GM23248 (cell line): ENCODE measurements around the gene SP2.

ENCODE experiments used
- EZH2 ChIP-seq: fragments of 200-600 bp; sonication (generic); IDR thresholded peaks from 2 replicates; pipeline ENCODE4 v1.6.1; 2018; ENCODE audit warnings: antibody characterized with exemption, mild to moderate bottlenecking; ENCODE audit not compliant: insufficient read depth, poor library complexity, severe bottlenecking
- EZH2phosphoT487 ChIP-seq: fragments of 200-600 bp; sonication (generic); IDR thresholded peaks from 2 replicates; pipeline ENCODE4 v1.6.1; 2018; ENCODE audit warnings: antibody characterized with exemption, moderate library complexity, mild to moderate bottlenecking, low read depth; ENCODE audit not compliant: insufficient read depth

DNA sequence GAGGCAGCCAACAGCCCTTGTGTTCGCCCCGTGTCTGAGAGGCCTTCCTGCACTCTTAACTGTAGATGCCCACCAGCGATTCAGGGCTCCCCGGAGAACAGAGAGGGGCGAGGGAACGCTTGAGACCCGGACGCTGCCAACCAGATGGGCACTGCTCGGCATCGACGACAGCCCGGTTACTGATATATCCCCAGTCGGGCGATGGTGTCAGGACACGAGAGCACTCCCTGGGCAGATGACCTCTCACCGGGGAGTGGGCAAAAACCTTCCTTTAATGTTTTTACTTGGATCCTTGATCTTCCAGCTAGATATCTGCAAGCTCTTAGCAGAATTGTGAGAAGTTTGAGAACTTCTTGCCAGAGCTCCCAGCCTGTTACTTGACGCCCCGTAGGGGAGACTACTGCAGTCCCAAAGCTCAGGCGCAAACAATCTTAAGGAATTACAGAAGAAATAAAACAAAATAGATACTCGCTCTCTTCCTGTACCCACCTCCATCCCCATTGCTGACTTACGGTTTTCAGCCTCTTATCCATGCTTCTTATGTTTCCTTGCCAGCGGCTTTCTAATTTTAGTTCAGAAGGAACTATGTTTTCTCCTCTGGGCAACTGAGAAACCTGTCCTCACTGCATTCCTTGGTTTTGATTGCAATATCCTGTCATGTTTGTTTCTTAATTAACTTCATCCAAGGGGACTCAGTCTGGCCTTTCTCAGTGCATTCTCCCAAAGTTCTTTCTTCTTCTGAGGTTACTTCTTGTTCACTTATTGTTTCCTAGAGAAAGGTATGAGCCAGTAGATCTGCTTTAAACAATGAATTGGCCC, 845 bp downstream of the SP2 start:
- no peak for TF ChIP-seq EZH2
- no peak for TF ChIP-seq EZH2phosphoT487
